Measurements from ENCODE around the gene AQP5. TPM values are rescaled to one million over a fixed set of nuclear protein-coding genes. Genes with fewer than 3 reads are reported as not detected.

AQP5 gene
- total RNA-seq, 1 donor: not detected

DNA sequence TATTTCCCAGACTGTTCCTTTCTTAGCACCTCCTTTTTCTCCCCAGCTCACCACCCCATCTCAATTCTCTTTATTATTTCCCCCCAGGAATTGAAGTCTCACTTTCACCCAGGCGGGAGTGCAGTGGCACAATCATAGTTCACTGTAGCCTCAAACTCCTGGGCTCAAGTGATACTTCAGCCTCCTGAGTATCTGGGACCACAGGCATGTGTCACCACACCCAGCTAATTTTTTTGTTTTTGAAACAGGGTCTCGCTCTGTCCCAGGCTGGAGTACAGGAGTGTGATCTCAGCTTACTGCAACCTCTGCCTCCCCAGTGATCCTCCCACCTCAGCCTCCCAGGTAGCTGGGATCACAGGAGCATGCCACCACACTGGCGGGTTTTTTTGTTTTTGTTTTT, 52.7 kb downstream of the AQP5 start:
- DNase-seq (ENCODE audit: low read depth): no peak
- TF ChIP-seq, protein P1, sequence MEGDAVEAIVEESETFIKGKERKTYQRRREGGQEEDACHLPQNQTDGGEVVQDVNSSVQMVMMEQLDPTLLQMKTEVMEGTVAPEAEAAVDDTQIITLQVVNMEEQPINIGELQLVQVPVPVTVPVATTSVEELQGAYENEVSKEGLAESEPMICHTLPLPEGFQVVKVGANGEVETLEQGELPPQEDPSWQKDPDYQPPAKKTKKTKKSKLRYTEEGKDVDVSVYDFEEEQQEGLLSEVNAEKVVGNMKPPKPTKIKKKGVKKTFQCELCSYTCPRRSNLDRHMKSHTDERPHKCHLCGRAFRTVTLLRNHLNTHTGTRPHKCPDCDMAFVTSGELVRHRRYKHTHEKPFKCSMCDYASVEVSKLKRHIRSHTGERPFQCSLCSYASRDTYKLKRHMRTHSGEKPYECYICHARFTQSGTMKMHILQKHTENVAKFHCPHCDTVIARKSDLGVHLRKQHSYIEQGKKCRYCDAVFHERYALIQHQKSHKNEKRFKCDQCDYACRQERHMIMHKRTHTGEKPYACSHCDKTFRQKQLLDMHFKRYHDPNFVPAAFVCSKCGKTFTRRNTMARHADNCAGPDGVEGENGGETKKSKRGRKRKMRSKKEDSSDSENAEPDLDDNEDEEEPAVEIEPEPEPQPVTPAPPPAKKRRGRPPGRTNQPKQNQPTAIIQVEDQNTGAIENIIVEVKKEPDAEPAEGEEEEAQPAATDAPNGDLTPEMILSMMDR (IDR thresholded peaks at IDR 0.05; ENCODE audit: insufficient read depth, low read depth, low read length): no peak
- no peak overlapping the region for H3K4me3 ChIP-seq (ENCODE audit: low read depth, low read length)

Other genes starting within 250 kb of the AQP5 start
- gene TMBIM6, start 220.3 kb upstream of the AQP5 start, total RNA-seq: 377 and 506 TPM in 2 replicates
- 30.9 and 34.1 TPM in 2 replicates for gene NCKAP5L, start 133.5 kb upstream of the AQP5 start, total RNA-seq
- 2.9 and 3.5 TPM in 2 replicates for gene BCDIN3D, start 118.8 kb upstream of the AQP5 start, total RNA-seq
- gene FAIM2, start 58.0 kb upstream of the AQP5 start, total RNA-seq: 3.0 and 3.9 TPM in 2 replicates
- gene AQP2, start 11.1 kb upstream of the AQP5 start, total RNA-seq: not detected in 2 replicates
- not detected in 2 replicates for gene AQP6, start 11.1 kb downstream of the AQP5 start, total RNA-seq
- gene RACGAP1, start 63.6 kb downstream of the AQP5 start, total RNA-seq: 36.1 and 69.1 TPM in 2 replicates
- gene ASIC1, start 95.7 kb downstream of the AQP5 start, total RNA-seq: 1.3 and 1.6 TPM in 2 replicates
- gene SMARCD1, start 123.5 kb downstream of the AQP5 start, total RNA-seq: 52.5 and 60.9 TPM in 2 replicates
- gene GPD1, start 142.1 kb downstream of the AQP5 start, total RNA-seq: under 0.01 TPM in 1 of 2 replicates, not detected in the other
- gene COX14, start 150.4 kb downstream of the AQP5 start, total RNA-seq: 36.7 and 40.3 TPM in 2 replicates
- 29.6 and 40.2 TPM in 2 replicates for gene CERS5, start 205.5 kb downstream of the AQP5 start, total RNA-seq